ELR (cell line): ENCODE measurements around the gene HCN2.

Experiments
- DNase-seq: peaks from one replicate; pipeline ENCODE4 v3.0.0-alpha.2; 2015; ENCODE audit warnings: low read depth

Gene HCN2

DNA sequence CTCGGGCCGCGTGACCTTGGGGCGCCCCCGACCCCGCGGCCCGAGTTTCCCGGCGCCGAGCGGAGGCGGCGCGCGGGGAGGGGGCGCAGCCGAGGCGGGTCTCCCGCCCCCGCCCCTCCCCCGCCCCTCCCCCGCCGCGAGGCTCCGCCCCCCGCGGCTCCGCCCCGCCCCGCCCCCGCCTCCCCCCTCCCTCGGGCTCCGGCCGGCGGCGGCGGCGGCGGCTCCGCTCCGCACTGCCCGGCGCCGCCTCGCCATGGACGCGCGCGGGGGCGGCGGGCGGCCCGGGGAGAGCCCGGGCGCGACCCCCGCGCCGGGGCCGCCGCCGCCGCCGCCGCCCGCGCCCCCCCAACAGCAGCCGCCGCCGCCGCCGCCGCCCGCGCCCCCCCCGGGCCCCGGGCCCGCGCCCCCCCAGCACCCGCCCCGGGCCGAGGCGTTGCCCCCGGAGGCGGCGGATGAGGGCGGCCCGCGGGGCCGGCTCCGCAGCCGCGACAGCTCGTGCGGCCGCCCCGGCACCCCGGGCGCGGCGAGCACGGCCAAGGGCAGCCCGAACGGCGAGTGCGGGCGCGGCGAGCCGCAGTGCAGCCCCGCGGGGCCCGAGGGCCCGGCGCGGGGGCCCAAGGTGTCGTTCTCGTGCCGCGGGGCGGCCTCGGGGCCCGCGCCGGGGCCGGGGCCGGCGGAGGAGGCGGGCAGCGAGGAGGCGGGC lies at the start of gene HCN2:
Gene HCN2, plus strand, starts transcription at position 189 of the 703 bp plus-strand sequence. Its CDS starts 65 bp downstream, at position 254.
- no peak for DNase-seq

DNA sequence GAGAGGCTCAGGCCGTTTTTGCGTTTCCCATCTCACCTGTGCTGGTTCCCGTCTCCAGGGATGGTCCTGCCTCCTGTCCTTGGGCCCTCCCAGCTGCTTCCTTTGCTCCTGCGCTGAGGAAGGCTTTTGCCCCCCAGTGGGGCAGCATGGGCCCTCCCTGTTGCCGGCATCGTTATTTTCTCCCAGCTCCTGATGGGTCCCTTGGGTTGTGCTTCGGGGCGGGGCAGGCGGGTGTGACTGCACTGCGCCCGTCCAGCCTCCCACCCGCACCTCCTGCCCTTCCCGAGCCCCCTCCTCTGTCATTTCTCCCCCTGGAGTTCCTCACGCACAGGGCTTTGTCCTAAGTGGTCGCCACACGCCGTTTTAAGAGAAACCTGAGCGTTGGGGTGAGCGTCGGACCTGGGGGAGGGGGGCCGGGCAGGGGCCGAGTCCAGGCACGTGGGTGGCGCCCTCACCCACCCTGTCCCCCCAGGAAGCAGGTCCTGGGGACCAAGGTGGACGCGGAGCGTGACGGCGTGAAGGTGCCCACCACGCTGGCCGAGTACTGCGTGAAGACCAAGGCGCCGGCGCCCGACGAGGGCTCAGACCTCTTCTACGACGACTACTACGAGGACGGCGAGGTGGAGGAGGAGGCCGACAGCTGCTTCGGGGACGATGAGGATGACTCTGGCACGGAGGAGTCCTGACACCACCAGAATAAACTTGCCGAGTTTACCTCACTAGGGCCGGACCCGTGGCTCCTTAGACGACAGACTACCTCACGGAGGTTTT lies 48.6 kb upstream of the HCN2 start:
- no peak for DNase-seq

DNA sequence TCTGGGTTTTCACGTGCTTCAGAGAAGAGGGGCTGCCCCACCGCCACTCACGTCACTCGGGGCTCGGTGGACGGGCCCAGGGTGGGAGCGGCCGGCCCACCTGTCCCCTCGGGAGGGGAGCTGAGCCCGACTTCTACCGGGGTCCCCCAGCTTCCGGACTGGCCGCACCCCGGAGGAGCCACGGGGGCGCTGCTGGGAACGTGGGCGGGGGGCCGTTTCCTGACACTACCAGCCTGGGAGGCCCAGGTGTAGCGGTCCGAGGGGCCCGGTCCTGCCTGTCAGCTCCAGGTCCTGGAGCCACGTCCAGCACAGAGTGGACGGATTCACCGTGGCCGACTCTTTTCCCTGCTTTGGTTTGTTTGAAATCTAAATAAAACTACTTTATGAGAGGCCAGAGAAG lies 48.0 kb upstream of the HCN2 start:
- no peak for DNase-seq

DNA sequence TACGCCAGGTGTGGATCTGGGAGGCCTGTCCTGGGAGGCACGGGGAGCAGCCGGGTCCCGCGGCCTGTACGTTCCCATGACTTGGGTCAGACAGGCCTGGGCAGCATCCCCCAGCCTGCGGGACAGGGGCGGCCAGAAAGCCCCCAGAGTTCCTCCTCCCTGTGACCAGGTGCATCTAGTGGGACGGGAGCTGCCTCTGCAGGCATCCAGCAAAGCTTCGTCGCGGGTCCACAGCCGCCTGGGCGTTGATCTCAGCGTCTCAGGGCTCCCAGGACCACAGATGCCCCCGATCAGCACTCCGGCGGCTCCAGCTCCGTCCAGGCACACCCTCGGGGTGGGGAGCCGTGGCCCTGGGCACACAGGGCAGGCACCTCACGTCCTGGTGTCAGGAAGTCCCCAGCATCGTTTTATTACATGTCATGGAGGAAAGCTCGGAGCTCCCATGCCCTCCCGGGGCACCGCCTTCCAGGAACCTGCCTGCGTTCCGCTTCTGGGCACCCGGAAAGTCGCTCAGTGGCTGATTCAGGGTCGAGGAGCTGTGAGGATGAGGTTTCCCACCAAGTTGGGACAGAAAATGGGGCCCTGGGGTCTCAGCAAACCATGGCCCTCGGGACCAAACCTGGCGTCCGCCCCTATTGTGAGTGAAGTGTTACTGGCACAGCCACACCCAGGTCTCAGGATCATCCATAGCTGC lies 47.4 kb upstream of the HCN2 start:
- DNase-seq: no peak

DNA sequence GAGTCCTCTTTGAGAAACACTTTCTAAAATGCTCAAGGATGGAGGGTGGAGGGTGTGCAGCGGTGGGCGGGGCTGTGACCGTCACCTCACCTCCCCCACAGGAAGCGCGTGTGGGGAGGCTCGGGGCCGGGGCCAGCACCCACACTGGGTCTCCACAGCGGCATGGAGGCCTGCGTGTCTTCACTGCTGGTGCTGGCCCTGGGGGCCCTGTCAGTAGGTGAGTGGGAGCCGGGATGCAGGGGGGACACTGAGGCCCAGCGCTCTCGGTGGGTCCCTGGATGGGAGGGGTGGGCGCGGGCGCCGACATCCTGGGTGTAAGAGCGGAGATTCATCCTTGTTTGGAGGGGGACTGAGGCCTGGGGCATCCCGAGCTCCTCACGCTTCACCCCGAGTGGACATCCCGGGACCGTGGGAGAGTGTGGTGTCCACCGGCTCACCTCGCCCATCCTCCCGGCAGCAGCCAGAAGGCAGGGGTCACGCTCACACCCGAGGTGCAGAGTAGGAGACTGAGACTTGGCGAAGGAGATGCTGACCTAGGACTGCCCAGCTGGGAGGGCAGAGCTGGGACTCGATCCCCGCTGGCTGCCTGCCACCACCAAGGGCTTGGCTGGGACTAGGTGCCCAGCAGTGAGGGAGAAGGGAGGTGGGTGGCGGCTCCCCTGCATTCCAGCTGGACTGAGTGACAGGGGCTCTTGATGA lies 45.6 kb upstream of the HCN2 start, which contains the start of gene GZMM:
Gene GZMM, plus strand, starts transcription at position 144 of the 699 bp plus-strand sequence. Its CDS starts 19 bp downstream, at position 163.
- no peak for DNase-seq

DNA sequence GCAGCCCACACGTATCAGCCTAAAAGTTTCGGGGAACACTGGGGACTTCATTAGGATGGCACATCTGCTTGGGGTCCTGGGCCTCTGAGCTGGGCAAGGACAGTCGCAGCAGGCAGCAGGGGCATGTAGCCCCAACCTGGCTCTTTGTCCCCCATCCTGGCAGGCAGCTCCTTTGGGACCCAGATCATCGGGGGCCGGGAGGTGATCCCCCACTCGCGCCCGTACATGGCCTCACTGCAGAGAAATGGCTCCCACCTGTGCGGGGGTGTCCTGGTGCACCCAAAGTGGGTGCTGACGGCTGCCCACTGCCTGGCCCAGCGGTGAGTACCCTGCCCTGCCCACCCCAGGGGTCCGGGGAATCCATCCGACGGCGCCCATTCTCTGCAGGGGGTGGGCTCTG lies 42.6 kb upstream of the HCN2 start:
- DNase-seq: no peak

DNA sequence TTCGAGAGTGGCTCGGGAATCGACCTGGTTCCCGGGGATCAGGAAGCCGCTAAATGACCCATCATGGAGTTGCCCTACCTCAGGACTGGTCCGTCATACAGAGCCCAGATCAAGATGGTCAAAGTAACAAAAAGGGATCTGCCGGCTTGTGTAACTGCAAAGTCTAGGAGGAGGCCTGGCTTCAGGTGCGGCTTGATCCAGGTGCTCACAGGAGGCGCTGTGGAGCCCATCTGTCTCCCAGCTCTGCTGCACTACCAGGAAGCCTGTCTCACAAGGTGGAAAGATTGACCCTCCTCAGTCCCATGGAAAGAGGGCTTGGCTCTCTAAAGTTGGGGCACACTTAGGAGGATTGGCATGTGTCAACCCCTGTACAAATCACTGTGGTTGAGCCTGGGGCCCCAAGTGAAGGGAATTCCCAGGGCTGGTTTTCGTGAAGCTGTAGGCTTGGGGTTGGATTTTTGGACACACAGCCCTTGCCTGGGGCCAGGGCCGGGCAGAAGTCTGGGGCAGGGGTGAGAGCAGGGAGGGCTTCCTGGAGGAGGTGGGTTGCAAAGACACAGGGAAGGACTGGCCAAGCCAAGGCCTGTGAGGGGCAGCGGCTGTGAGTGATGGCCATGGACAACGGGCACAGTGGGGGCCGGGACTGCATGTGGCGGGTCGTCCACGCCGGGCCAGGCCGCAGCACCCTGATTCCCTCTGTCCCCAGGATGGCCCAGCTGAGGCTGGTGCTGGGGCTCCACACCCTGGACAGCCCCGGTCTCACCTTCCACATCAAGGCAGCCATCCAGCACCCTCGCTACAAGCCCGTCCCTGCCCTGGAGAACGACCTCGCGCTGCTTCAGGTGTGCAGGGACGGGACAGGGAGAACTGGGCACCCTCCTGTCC lies 41.6 kb upstream of the HCN2 start:
- no peak for DNase-seq

DNA sequence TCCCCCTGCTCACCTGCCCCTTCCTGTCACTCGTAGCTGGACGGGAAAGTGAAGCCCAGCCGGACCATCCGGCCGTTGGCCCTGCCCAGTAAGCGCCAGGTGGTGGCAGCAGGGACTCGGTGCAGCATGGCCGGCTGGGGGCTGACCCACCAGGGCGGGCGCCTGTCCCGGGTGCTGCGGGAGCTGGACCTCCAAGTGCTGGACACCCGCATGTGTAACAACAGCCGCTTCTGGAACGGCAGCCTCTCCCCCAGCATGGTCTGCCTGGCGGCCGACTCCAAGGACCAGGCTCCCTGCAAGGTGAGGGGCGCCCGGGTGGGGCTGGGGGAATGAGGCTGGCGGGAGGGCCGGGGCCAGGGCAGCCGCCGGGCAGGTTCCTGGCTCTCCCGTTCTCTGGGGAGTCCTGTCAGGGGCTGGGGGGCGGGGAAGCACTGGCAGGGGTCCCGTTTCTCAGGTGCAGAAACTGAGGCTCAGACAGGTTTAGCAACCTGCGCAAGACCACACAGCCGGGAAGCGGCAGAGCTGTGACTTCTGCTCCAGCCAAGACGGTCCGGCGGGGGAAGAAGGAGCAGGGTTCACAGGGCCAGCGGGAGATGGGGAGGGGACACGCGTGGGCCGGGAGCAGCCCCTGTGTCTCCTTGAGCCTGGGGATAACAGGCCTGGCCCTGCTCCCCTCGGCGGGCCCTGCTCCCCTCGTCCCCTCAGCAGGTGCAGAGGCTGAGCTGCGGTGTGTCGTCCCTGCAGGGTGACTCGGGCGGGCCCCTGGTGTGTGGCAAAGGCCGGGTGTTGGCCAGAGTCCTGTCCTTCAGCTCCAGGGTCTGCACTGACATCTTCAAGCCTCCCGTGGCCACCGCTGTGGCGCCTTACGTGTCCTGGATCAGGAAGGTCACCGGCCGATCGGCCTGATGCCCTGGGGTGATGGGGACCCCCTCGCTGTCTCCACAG lies 40.5 kb upstream of the HCN2 start:
- no peak for DNase-seq

DNA sequence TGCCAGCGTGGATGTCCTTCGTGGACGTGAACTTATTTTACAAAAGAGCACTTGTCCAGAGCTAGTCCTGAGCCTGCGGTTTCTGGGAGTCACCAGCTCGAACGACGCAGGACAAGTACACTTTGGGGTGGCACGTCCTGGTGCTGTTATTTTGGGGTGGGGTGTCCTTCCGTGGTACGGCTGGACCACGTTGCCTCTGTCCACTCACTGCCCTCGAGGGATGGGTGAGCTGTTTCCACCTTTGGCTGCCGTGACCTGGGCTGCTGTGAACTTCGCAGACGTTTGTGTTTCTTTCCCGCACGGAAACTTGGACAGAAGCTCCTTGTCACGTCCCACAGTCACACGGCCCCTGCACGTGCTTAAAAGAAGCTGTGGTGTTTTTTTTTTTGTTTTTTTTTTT lies 34.9 kb upstream of the HCN2 start:
- no peak for DNase-seq

DNA sequence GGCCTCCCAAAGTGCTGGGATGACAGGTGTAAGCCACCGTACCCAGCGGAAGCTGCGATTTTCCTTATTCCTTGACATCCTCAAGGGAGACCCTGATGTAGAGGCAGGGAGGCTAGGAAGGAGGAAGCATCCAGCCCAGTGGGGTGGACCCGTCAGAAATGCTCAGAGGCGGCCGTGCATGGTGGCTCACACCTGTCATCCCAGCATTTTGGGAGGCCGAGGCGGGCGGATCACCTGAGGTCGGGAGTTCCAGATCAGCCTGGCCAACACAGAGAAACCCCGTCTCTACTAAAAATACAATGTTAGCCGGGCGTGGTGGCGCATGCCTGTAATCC lies 34.2 kb upstream of the HCN2 start:
- DNase-seq: no peak

DNA sequence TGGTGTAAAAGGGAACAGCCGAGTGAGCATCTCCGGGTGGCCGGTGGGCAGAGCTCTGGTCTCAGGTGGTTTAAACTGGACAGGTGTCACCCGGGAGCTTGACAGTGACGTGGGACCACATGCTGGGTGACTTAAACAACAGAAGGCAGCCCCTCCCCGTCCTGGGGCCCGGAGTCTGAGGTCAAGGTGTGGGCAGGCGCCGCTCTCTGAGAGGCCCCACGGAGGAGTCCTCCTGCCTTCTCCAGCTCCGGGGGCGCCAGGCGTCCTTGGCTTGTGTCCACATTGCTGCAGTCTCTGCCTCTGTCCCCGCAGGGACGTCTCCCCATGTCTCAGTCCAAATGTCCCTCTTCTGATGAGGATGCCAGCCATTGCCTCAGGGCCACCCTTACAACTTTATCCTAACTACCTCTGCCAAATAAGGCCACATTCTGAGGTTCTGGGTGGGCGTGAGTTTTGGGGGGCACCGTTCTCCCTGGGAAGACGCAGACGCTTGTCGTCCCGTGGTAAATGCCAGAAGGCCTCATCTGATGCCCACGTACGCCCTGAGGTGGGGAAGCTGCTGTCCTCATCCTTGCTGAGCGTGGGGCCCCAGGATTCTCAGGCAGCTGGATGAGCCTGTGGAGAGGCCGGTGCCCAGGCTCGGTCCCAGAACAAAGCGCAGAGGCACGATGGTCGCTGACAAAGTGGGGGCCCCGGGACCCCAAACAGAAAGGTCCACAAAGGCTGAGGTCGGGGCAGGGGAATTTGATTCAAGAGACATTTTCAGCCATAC lies 32.9 kb upstream of the HCN2 start:
- DNase-seq: no peak

DNA sequence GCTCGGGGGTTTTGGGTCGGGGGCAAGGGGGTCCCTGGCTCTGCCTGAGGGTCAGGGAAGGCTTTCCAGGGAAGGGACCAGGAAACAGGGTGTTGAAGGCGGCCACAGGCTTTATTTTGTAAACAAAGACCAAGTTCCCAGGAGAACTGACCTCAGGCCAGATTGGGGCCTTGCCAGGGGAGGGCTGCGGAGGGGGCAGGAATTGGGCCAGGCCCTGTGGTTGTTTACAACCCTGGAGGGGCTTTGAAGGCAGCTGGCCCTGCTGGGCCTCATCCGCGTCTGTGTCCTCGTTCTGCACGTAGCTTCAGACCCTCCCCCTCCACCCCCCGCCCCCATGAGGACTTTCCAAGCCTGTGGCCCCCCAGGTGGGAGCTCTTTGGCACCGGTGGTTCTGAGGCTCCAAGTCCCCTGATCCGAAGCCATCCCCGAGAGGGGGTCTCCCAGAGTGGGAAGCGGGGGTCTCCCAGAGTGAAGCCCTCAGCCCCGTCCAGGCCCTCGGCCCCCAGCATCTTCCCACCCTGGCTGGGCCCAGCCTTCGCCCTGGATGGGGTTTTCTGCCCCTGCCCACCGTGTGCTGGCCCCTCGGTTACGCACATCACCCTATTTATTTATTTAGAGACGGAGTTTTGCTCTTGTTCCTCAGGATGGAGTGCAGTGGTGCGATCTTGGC lies 30.8 kb upstream of the HCN2 start:
- no peak for DNase-seq

DNA sequence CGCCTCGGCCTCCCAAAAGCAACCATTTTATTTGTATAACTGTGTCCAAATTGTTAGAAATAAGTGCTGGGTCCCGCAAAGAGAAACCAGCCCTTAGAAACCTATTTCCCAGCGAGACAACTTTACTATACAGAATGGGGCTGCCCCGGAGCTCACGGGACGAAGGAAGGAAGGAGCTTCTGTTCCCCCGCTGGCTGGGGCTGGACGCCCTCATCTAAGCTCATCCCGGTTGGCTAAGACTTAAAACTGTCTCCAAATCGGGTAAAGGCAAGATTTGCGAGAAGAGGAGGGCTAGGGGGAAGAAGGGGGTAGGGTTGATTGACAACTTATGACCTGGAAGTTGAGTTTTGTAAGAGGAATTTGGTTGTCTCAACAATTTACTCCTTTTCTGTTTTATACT lies 29.6 kb upstream of the HCN2 start:
- DNase-seq: no peak

DNA sequence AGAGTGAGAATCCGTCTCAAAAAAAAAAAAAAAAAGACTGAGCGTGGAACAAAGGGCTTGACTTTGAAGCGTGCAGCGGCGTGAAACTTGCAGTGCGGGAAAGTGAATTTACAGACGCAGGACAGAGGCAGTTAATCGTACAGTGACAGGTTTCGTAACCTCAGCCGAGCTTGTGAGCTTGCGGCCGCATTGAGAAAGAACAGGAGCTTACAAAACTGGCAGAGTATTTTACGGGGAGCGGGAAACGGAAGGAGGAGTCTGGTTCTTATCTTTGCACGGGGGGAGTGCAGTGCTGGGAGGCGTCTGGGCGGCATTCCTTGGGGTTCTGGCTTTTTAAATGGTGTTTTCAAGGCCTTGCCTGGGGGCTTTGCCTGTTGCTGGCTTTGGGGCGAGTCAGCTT lies 23.3 kb upstream of the HCN2 start:
- peak; percentile 45 for DNase-seq

DNA sequence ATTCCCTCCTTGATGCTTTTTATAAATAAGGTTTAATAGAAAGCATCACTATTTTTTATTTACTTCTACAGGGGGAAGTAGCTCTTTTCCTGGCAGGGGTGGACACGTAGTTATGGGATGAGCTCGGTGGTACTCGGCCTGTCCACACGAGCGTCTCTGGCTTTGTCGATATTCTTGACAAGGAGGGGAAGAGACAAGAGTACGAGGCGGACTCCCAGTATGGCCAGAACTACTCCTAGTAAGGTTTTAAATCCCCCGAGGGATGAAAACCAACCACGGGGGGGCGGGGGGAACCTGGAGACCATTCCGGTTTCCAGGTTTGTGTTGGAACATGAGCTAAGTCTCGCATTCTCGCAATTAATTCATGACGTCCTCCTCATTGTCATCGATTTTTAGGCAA lies 22.8 kb upstream of the HCN2 start:
- DNase-seq: no peak

DNA sequence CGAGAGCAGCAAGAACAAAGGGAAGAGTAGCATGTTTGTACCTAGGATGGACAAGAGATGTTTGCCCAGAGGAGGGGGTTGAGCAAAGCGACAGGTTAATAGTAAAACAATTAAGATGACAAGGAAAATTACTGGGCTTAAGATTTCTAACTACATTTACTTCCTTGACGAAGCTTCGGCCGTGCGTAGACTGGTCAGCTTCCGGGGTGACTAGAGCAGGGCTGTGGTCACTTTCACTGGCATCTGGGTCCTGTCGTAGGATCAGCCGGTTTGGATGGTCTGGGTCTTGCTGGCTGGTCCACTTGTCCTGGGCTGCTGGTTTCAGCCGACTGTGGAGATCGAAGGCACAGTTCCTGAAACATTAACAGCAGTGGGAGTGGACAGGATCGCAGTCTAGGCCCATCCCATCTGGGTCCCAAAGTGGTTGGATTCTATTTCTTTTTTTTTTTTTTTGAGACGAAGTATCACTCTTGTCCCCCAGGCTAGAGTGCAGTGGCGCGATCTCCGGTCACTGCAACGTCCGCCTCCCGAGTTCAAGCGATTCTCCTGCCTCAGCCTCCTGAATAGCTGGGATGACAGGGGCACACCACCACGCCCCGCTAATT lies 22.3 kb upstream of the HCN2 start:
- no peak for DNase-seq

DNA sequence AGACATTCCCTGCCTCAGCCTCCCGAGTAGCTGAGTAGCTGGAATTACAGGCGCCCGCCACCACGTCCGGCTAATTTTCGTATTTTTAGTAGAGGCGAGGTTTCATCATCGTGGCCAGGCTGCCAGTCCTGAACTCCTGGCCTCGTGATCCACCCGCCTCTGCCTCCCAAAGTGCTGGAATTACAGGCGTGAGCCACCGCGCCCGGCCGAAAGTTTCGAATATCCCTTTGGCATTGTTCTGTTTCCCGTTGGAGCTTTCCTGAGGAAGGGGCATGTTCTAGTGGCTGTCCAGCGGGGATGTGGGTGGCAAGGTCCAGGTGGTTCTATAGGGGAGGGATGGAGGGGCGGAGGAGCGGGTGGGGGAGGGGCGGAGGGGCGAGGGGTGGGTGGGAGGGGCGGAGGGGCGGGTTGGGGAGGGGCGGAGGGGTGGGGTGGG lies 19.4 kb upstream of the HCN2 start:
- DNase-seq: no peak

DNA sequence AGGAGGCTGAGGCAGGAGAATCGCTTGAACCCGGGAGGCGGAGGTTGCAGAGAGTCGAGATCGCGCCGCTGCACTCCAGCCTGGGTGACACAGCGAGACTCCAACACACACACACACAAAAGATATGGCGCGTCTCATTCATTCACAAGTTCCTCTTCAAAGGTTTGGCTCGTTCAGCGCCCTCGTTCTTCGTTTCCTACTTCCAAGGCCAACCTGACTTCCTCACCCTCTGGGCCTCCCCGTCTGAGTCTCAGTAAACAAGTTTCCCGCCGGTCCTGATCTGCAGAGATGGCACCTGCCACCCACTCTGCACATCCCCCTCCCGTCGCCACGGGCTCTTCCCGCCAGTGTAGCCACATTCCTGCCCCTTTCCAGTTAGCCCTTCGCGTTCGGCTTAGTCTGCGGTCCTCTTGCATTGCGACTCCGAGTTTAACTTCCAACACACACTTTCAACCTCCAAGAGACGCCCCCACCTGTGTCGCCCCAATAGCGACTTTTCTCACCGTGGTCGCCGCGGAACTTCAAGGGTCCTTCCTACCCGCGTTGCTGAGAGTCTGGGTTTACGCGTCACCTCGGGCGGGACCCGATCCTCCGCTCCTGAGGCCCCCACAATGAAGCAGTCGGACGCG lies 18.6 kb upstream of the HCN2 start:
- peak; percentile 55 for DNase-seq
